SK-N-SH treated with all-trans-retinoic acid at 6 μM for 48 hours (cell line): Measurements from ENCODE around the gene ADGRF3.
A peak's percentile ranks its signal among the peaks of the same experiment; 100 is the strongest.
"Not testable (repeated sequence)": the region's sequence is repeated elsewhere in the genome, so short reads cannot be mapped to it uniquely, and the experiment has no call there.

Source experiments
- ATAC-seq: fragments of 200-7000 bp; cut with Tn5 transposase; 3 replicates; pipeline ENCODE4 v1.9.1; 2020; ENCODE audit warnings: mild to moderate bottlenecking, moderate library complexity
- ARNTL ChIP-seq: fragments of 450-650 bp; formaldehyde crosslinking; IDR thresholded peaks from 2 replicates; pipeline ENCODE4 v1.5.0; 2020; ENCODE audit warnings: low read depth, mild to moderate bottlenecking, moderate library complexity, borderline replicate concordance
- BACH2 ChIP-seq: fragments of 250-450 bp; sonication (Bioruptor Pico); IDR thresholded peaks from 2 replicates; pipeline ENCODE4 v1.9.0; 2021; ENCODE audit warnings: mild to moderate bottlenecking, borderline replicate concordance
- CSDC2 ChIP-seq: fragments of 250-450 bp; sonication (Bioruptor Pico); IDR thresholded peaks from 2 replicates; pipeline ENCODE4 v1.5.0; 2020; ENCODE audit warnings: mild to moderate bottlenecking, moderate library complexity
- GLIS3 ChIP-seq: fragments of 250-450 bp; sonication (Bioruptor Pico); IDR thresholded peaks from 2 replicates; pipeline ENCODE4 v1.5.0; 2020; ENCODE audit warnings: mild to moderate bottlenecking, moderate library complexity
- OSR1 ChIP-seq: fragments of 250-450 bp; sonication (Bioruptor Pico); IDR thresholded peaks from 2 replicates; pipeline ENCODE4 v1.8.0; 2022; ENCODE audit warnings: moderate library complexity, mild to moderate bottlenecking, inconsistent platforms
- PATZ1 ChIP-seq: fragments of 250-450 bp; sonication (Bioruptor Pico); IDR thresholded peaks from 2 replicates; pipeline ENCODE4 v1.8.0; 2020; ENCODE audit warnings: mild to moderate bottlenecking, moderate library complexity, borderline replicate concordance
- RARB ChIP-seq: fragments of 250-450 bp; sonication (Bioruptor Pico); IDR thresholded peaks from 2 replicates; pipeline ENCODE4 v1.8.0; 2021; ENCODE audit warnings: mild to moderate bottlenecking, moderate library complexity
- SNAI2 ChIP-seq: fragments of 250-450 bp; sonication (Bioruptor Pico); IDR thresholded peaks from 2 replicates; pipeline ENCODE4 v1.5.0; 2020; ENCODE audit warnings: mild to moderate bottlenecking, moderate library complexity
- TOX ChIP-seq: fragments of 250-450 bp; sonication (Bioruptor Pico); IDR thresholded peaks from 2 replicates; pipeline ENCODE4 v1.8.0; 2021; ENCODE audit warnings: mild to moderate bottlenecking, moderate library complexity, borderline replicate concordance
- TSHZ2 ChIP-seq: fragments of 250-450 bp; sonication (Bioruptor Pico); IDR thresholded peaks from 2 replicates; pipeline ENCODE4 v1.5.0; 2020; ENCODE audit warnings: mild to moderate bottlenecking, moderate library complexity
- ZC3H10 ChIP-seq: fragments of 250-450 bp; sonication (Bioruptor Pico); IDR thresholded peaks from 2 replicates; pipeline ENCODE4 v1.5.1; 2021; ENCODE audit warnings: mild to moderate bottlenecking, moderate library complexity
- ZFP3 ChIP-seq: fragments of 250-450 bp; sonication (Bioruptor Pico); IDR thresholded peaks from 2 replicates; pipeline ENCODE4 v1.5.0; 2020; ENCODE audit warnings: mild to moderate bottlenecking, moderate library complexity
- ZFP30 ChIP-seq: fragments of 450-650 bp; formaldehyde crosslinking; IDR thresholded peaks from 2 replicates; pipeline ENCODE4 v1.5.0; 2022; ENCODE audit warnings: mild to moderate bottlenecking, moderate library complexity
- ZNF565 ChIP-seq: fragments of 450-650 bp; formaldehyde crosslinking; conservative IDR thresholded peaks from 2 replicates; pipeline ENCODE4 v1.5.0; 2020; ENCODE audit warnings: low read depth, mild to moderate bottlenecking, moderate library complexity
- ZNF70 ChIP-seq: fragments of 450-650 bp; formaldehyde crosslinking; IDR thresholded peaks from 2 replicates; pipeline ENCODE4 v1.5.0; 2020; ENCODE audit warnings: mild to moderate bottlenecking, moderate library complexity
- TF ChIP-seq, protein P1 (sequence below): fragments of 250-450 bp; sonication (Bioruptor Pico); IDR thresholded peaks from 2 replicates; pipeline ENCODE4 v1.5.1; 2020; ENCODE audit warnings: low read depth, mild to moderate bottlenecking, moderate library complexity
- TF ChIP-seq, protein P2 (sequence below): fragments of 250-450 bp; sonication (Bioruptor Pico); IDR thresholded peaks from 2 replicates; pipeline ENCODE4 v1.8.0; 2021; ENCODE audit warnings: low read depth, mild to moderate bottlenecking, moderate library complexity, borderline replicate concordance

Gene ADGRF3

DNA sequence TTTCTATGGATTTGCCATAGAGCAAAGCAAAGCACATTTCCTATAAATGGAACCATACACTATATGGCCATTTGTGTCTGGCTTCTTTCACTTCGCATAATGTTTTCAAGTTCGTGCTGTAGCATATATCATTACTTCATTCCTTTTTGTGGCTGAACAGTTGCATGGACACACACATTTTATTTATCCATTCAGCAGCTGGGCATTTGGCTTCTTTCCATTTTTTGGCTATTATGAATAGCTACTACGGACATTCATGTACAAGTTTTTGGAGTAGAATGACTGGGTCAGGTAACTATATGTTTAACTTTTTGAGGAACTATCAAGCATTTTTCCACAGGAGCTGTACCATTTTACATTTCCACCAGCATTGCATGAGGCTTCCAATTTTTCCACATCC is 11.4 kb downstream of the ADGRF3 start:
- ATAC-seq: no peak
- TF ChIP-seq ZFP30 (CRISPR knock-in tag): no peak
- TF ChIP-seq ZC3H10 (CRISPR knock-in tag): no peak
- no peak for TF ChIP-seq GLIS3
- TF ChIP-seq ARNTL (CRISPR knock-in tag): no peak
- no peak for TF ChIP-seq RARB (CRISPR knock-in tag)
- no peak for TF ChIP-seq TSHZ2
- TF ChIP-seq CSDC2 (CRISPR knock-in tag): no peak
- no peak for TF ChIP-seq TOX
- no peak for TF ChIP-seq OSR1
- TF ChIP-seq BACH2 (CRISPR knock-in tag): no peak
- TF ChIP-seq ZFP3: no peak
- TF ChIP-seq SNAI2: no peak

- ATAC-seq: no peak
- TF ChIP-seq ZNF70 (CRISPR knock-in tag) (no peak), CSDC2 (CRISPR knock-in tag) (no peak)
- TF ChIP-seq, all 23 proteins: peak for 0
Observed at GRCh38 chr2:26333293-26333692, 13.3 kb downstream of the ADGRF3 start.

DNA sequence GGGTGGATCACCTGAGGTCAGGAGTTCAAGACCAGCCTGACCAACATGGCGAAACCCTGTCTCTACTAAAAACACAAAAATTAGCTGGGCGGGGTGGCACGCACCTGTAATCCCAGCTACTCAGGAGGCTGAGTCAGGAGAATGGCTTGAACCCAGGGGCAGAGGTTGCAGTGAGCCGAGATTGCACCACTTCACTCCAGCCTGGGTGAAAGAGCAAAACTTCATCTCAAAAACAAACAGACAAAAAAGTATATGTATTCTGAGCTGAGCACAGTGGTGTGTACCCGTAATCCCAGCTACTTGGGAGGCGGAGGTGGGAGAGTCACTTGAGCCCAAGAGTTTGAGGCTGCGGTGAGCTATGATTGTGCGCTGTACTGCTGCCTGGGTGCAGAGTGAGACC is 15.3 kb downstream of the ADGRF3 start:
- not testable (repeated sequence) for ATAC-seq

DNA sequence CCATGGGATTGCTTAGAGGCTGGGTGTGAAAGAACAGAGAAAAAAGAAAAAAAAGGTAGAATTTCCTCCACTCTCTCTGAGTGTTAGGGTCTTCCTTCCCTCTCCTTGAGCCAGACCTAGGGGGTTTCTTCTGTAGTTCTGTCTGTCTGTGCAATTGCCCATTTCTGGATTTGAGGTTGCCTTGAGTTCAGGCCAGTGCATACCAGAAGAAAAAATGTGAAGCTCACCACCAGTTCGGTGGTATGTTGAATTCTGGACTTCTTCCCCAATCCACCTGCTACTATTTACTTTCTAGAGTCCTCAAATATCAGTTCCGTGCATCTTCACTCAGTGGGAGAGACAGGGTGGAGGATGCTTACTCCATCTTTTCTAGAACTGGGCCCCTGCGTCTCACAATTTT is 16.0 kb downstream of the ADGRF3 start:
- TF ChIP-seq ZNF565 (CRISPR knock-in tag) (no peak), ZFP3 (no peak), ZC3H10 (CRISPR knock-in tag) (no peak), PATZ1 (no peak), TSHZ2 (no peak), RARB (CRISPR knock-in tag) (no peak), ZFP30 (CRISPR knock-in tag) (no peak), ZNF70 (CRISPR knock-in tag) (no peak), ARNTL (CRISPR knock-in tag) (no peak), CSDC2 (CRISPR knock-in tag) (no peak)
- TF ChIP-seq, protein P1, sequence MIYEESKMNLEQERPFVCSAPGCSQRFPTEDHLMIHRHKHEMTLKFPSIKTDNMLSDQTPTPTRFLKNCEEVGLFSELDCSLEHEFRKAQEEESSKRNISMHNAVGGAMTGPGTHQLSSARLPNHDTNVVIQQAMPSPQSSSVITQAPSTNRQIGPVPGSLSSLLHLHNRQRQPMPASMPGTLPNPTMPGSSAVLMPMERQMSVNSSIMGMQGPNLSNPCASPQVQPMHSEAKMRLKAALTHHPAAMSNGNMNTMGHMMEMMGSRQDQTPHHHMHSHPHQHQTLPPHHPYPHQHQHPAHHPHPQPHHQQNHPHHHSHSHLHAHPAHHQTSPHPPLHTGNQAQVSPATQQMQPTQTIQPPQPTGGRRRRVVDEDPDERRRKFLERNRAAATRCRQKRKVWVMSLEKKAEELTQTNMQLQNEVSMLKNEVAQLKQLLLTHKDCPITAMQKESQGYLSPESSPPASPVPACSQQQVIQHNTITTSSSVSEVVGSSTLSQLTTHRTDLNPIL (CRISPR knock-in tag): no peak
- TF ChIP-seq, protein P2, sequence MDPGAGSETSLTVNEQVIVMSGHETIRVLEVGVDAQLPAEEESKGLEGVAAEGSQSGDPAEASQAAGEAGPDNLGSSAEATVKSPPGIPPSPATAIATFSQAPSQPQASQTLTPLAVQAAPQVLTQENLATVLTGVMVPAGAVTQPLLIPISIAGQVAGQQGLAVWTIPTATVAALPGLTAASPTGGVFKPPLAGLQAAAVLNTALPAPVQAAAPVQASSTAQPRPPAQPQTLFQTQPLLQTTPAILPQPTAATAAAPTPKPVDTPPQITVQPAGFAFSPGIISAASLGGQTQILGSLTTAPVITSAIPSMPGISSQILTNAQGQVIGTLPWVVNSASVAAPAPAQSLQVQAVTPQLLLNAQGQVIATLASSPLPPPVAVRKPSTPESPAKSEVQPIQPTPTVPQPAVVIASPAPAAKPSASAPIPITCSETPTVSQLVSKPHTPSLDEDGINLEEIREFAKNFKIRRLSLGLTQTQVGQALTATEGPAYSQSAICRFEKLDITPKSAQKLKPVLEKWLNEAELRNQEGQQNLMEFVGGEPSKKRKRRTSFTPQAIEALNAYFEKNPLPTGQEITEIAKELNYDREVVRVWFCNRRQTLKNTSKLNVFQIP (CRISPR knock-in tag): no peak
- TF ChIP-seq, all 23 proteins: peak for 0
- peak; percentile 12 for ATAC-seq
